ENCODE results near the gene TMEM108.

TMEM108 gene

DNA sequence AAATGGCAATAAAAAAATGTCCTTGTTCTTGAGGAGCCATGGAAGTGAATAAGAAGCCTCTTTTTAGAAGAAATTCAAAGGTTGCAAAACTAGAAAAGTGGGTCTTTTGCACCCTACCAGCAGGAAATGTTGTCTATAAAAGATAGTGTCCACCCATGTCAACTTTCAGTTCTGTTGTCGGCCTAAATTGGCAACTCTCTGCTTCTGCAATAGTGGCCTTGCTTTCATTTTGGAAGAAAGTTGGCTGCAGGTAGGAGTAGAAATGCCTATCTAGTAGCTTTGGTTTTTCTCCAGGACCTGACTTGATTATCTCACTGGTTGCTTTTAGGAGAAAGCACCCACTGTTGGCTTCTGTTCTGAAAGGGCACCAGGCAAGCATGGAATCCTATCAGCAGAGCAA lies 85.4 kb downstream of the TMEM108 start:
- DNase-seq: no peak

DNA sequence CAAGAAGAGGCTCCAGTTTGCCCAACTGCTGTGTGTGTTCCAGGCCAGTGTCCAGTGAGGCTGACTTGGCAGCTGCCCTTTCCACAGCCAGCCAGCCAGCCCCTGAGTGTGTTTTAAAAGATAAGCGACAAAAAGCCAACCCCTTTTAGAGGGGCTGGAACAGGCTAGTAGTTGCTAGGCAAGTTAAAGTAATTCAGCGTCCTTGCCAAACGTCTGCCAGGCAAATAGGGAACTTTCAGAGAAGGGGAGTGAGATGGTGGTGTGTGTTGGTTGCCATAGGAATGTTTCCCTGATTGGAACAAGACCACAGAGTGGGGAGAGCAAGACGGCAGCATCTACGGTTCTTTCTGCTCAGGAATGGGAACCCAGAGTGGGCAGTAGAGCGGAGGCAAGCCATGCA lies 86.3 kb downstream of the TMEM108 start:
- DNase-seq: no peak

DNA sequence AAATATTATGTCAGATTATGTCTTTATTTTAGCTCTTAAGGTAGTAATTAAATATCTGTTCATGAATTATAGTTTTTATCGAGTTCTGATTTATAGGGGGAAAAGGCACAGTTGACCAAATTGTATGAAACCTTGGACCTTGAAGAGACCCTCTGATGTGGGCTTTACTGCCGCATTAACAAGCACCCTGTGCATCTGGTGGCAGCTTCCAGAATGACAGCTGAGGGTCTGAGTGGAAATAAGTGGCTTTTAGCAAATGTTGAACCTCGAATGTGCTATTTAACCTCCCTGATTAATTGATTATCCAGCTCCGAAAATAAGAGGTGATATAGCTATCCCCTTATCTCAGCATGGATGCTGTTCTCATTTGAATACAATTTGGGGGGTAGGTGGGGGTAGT lies 87.0 kb downstream of the TMEM108 start:
- DNase-seq: no peak

DNA sequence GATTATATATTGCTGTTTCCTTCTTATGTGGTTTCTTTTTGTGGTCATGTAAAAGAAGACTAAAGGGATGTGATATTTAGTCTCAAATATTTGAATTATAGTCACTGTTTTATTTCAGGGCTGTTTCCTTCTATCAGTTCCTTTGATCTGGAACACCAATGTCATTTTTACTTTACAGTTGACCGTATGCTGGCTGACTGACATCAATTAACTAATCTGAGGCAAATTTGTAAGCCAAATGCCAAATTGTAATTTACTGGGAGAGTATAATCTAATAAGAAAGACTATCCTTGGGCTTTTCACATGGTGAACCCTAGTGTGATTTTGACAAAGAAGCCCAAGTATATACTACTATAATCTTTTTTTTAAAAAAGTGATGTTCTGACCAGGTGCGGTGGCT lies 87.6 kb downstream of the TMEM108 start:
- no peak for DNase-seq

DNA sequence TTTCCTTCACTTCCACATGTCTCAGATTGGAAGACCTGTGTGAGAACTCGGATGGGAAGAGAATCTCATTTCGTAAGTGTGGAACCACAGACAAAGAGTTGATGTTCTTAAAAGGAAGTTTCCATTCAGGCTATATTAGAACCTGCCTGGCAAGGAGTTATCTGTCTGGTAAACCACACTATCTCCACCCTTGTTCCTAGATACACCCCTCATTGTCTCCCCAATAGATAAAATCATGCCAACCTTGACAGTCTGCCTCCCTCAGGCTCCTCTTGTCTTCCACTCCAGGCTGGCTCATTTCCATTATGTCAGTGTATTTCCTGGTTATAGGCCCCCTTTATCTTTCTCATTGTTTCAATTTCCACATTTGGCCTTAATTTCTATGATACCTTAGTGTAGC lies 89.2 kb downstream of the TMEM108 start:
- no peak for DNase-seq

DNA sequence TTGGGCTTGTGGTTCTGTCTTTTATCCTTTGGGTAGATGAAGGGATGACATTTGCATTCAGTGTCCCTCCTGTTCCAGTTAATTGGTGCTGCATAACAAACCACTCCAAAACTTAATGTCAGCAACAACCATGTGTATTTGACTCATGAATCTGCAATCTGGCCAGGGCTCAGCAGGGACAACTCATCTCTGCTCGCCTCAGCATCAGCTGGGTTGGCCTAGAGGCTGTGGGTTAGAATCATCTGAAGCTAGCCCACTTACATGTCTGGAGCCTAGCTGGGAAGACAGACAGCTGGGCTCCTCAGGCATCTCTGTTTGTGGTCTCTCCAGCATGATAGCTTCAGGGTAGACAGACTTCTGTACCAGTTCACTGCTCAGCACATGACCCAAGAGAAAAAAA lies 92.0 kb downstream of the TMEM108 start:
- no peak for DNase-seq

DNA sequence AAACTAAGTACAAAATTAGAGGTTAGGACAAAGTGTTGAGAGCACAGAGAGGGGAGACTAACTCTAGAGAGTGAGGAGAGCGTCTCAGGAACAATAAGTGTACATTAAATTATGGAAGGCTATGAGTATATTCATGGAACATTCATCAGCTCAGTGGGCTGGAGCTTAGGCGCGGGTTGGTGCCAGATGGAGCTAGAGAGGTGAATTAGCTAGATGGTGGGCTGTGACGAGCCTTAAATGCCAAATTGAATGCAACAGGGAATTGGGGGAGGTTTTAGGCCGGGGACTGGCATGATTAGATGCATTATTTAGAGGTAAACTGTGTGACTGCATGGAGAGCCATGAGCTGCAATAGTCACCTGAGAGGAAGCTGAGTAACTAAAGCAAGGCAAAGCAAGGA lies 97.1 kb downstream of the TMEM108 start:
- peak; percentile 66 for DNase-seq

DNA sequence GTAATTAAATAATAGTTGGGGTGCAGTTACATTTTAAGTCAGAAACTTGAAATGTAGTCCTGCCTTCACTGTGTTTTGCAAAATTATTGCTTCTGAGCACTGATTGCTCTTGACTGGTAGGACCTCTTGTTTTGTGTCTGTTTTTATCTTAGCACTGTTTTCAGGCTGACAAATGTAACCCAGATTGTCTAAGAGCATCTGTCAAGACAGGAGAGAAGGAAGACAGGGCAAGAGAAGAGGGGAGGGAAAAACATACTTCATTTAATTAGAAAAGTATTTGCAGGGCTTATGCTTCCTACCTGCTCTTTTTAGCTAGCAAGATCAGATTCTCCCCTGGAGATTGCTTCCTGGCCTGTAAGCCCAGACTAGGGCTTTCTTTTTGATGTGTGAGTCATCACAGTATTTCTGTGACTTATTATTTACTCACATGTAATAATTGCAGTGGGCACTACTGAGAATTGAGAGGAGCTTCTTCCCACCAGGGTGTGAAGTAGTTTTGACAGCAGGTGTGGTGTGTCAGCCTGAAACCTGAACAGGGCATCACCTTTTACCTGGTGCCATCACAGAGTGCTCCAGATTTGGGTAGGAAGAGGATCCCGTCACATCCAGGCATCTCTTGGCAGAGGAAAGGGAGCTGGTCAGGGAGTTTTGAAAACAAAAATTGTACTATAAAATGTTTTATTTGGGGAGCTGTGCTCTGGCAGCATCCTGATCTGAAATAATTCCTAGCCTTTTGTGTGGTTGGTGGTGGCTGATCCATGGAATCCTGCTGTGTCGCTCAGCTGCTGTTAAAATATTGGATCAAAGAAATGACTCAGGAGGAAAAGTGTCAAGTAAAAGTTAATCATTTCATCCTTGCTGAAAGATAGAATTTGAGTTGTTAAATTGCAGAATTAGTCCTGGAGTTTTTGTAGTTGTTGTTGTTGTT lies 98.2 kb downstream of the TMEM108 start:
- DNase-seq: peak; percentile 84

DNA sequence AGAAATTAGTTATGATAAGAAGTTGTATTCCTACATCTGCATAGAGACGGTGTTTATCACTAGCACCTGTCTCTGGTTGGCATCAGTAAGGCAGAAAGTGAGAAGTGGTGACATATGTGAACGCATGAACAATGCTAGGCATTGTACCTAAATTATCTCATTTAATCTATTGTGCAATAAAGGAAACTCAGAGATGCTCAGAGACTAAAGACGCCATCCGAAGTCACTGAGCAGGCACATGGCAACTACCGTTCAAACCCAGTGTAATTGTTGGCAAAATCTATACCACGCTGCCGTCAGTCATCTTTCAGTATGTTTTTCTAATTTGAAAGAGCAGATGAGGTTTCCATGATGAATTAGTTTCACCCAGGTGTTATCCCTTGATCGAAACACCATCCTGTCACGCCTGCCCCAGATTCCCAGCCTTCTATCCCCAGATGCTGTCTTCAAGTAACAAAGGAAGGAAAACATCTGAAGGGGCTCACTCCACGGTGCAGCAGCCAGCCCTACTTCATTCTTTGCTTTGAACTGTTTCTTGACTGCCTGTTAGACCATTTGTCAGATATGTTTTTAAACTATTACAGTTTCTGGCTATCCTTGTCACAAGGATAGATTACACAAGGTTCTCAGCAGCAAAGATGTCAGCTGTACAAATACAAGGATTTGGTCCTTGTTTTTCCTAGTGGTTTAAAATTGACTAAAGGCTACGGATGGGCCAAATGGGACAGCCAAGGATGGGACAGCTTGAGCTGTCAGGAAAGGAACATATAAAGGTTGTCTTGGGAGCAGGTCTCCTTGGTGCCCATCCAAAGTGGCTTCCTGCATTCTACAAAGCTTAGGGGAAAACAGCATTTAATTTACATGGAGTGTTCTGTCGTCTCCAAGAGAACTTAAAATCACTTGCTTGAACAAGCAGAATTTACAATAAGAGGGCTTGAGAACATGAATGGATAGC lies 99.1 kb downstream of the TMEM108 start:
- no peak for DNase-seq

DNA sequence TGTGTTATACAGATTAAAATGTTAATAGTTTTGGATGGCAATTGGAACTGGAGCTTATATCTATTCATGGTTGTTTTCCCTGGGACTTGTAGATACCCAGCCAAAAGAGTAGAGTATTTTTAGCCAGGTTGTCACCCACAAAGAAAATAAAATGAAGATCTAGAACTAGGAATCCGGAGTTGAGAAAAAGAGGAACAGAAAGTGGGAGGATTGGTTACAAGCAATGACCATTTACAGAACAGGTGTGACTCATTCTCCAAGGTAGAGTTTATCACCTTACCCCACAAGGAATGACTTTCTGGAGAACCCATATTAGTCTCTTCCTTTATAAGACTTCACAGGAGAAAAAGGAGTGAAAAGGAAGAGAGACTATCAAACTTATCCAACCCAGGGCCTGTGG lies 99.8 kb downstream of the TMEM108 start:
- no peak for DNase-seq

DNA sequence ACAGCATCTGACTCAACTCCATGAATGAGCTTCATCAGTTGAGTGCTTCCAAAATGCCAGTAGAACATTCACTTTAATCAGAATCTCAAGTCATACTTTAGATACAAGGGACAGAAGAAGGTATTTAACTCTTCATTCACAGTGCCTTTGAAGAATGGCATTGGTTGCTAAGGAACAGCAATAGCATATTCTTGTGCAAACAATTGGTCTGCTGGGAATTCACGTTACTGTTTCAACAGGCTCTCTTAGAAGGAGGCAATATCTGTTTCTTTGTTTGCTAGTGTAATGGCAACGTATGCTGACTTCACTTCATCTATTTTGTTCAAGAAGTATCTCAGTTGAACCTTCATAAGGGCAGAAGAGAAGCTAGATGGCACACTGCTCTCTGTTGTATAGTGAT lies 113.9 kb downstream of the TMEM108 start:
- peak; percentile 58 for DNase-seq

DNA sequence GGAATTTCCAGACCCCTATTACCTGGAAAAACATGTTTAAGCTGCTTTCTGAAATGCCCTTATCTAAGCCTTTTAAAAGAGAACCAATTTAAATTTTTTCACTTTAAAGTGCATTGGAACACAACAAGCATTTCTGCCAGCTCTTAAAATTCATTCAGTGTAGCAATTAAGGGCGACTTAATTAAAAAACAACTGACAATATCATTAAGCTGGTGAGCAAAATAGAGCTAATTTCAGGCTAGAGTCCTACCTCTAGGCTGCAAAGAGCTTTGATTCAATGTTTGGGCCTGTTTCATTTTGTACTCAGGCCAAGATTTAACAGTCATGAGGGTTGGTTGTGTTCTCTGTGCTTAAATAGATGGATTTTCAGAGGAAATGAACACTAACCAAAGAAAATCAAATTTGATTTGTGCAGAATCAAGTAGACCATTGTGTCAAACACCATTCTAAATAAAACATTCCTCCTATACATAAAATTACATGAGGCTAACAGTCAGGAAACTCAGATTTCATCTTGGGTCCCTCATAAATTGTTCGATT lies 114.6 kb downstream of the TMEM108 start:
- no peak for DNase-seq

DNA sequence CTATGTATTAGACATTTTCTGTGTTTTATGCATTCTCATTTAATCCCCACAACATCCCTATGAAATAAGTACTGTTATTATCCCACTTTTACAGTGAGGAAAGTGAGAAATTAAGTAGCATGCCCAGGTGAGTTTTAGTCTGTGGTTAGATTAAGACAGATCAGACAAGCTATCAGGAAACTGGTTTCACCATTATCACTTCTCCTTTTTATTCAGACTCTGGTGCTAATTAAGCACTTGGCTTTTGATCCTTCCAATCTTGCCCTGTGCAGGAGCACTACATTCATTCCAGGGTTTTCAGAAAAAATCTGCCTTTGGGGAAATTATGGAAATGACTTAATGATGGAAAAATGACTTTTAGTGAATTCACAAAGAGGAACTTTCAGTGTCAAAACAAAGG lies 115.2 kb downstream of the TMEM108 start:
- no peak for DNase-seq

DNA sequence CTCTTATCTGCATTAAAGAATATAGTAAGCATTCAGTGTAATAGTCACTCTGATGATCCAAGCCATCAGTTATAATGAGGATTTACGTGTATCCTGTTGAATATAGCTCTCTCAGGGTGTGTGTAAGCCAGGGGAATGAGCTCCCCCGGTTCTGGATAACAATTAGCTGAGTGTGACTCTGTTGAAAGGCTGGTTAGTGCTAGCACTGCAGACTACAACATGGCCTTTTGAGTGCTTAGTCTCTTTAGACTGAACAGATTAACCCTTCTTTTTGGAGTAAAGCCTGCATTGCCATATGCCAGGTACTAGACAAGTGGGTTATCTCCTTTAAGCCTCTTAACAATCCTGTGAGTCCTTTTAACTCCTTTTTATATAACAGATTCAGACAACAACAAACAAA lies 119.5 kb downstream of the TMEM108 start:
- no peak for DNase-seq

DNA sequence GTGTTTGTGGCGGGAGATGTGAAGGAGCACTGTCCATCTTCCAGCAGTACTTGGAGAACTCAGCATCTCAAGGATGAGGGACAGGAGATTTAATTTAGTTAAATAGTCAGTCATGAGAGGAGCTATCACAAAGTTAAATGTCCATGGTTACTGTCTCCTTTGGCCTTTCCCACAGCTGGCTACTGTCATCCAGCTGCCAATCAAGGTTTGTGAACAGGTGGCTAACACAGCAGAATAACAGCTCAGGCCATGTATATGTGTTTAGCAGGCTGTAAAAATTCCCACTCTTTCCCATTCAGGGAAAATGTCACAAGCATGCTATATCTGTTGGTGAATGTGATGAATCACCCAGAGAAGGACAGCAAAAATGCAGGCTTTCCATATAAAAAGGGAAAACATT lies 120.5 kb downstream of the TMEM108 start:
- DNase-seq: no peak

DNA sequence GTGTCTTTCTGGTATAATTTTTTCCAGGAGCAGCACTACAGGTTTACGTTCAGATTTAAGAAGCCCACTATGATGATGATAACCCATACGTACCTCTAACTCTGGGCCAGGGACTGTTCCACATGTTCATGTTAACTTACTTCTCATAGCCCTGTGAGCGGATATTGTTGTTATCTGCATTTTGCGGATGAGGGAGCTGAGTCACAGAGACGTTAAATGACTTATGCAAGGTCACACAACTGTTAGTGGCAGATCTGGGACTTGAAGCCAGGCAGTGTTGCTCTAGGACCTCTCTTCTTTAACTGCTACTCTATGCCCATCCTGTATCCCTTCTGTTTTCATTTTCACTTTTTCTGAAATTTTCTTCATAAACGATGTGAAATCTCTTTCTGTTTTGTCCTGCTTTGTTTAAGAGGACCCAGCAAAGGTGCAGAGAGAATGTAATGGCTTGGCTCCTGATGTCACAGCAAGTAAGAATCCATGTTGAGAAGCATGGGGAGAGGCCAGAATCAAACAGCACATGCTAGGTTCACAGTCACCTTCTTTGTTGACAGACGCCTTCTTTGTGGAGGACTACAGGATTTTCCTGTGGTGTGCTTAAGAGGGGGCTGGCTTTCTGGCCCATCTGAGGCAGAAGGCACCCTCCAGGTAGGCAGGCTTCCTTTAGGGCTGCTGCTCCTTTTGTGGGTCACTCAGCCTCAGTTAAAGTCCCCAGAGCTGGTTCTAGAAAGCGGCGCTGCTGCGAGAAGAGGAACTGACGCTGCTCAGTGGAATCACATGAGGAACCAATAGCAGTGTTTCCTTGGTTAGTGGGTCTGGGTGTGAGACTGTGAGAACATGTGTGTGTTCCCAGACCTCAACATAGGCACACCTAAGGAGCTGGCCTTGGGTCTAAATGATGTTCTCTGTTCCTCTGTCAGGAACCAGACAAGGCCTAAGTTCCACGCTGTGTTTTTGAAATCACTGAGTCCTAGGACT lies 121.6 kb downstream of the TMEM108 start:
- no peak for DNase-seq

DNA sequence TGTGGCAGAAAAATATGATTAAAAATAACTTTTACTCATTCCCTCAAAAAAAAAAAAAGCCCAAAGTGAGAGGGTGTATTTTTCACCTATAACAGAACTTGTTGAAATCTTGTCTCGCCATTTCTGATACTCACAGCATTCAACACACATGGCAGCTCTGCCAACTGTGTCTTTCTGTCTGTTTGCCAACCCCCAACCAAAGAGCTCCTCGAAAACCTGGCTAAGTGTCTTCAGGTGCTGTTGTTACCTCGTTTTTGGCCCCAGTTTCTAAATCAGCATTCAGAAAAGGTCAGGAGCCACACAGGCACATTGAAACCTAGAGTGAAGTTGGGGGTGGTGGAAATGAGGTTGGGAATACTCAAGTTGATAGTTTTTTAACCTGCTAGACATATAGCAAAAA lies 123.5 kb downstream of the TMEM108 start:
- DNase-seq: no peak

DNA sequence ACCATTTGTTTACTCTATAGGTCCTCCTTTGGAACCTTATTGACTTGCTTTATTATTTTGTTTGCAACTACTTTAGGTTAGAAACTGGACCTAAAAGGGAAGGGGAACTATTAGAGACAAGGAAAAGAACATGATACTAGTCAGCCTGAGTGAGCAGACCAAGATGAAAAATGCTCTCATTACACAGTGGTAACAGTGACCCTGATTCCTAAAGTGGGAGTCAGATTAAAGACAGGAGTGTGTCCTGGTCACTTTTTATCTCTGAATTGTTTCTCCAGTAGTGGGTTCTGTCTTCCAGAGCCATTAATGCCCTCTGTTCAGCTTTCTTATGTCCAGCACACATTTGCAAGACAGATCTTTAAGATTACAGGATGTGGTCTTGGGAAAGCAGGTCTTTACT lies 124.1 kb downstream of the TMEM108 start:
- no peak for DNase-seq

DNA sequence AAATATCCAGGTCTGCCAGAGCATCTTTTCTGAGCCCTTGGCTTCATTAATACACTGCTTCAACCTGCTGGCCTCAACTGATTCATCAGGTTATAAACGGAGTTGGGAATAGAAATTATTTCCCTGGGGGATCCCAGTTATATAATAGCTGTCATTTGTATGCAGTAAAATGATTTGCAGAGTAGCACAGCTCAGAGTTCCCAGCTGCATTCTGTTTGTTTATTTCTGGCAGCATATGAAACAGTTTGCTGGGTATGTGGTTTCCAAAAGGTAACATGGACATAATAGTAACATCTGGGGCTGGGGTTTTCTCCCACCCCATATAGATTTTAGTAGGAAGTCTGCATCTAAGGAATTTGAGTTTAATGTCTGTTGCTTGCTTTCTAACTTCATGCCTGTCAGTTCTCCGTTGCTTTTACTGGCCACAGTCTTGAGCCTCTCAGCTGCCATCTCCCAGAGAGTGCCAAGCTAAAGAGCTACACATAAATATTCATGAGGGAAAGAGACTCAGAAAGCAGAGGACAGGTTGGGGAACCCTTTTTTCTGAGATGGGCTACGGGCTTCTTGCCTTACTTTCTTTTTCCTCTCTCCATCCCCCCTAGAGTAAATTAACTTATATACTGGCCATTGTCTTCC lies 124.6 kb downstream of the TMEM108 start:
- DNase-seq: peak; percentile 28

DNA sequence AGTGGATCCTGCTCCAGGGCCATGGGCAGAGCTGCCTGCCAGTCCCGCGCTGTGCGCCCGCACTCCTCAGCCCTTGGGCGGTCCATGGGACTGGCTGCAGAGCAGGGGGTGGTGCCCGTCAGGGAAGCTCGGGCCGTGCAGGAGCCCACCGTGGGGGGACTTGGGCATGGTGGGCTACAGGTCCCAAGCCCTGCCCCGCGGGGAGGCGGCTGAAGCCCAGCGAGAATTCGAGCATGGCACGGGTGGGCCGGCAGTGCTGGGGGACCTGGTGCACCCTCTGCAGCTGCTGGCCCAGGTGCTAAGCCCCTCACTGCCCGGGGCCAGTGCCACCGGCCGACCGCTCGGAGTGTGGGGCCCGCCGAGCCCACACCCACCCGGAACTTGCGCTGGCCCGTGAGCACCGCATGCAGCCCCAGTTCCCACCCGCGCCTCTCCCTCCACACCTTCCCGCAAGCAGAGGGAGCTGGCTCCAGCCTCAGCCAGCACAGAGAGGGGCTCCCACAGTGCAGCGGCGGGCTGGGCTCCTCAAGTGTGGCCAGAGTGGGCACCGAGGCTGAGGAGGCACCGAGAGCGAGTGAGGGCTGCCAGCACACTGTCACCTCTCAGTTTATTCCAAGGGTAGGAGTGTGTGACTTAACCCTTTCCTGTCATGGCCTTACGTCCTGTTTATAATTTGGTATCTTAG lies 129.3 kb downstream of the TMEM108 start:
- no peak for DNase-seq

DNA sequence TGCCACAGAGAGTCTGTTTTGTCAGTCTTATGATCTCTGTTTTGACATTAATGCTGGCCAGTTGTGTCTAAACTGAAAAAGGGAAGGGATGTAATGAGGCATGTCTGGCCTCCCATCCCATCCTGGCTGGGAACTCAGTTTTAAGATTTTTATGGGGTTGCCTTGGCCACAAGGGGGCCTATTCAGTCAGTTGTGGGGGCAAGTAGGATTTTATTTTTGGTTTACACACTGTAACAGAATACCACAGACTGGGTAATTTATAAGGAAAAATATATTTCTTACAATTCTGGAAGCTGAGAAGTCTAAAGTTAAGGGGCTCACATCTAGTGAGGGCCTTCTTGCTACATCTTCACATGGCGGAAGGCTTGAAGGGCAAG lies 129.8 kb downstream of the TMEM108 start:
- no peak for DNase-seq
